Endothelial cell of coronary artery (primary cell): Measurements from ENCODE around the gene CAPS2. TPM values are rescaled to one million over a fixed set of nuclear protein-coding genes. Genes with fewer than 3 reads are reported as not detected.

ENCODE experiments used
- total RNA-seq: library from RNA; depleted of rRNA; stranded (reverse); fragments of >200 nt; gene quantifications from 2 replicates; pipeline ENCODE4 v1.2.3, GENCODE V29; 2014

Gene CAPS2
- 2.5 and 3.5 TPM in 2 replicates for total RNA-seq

DNA sequence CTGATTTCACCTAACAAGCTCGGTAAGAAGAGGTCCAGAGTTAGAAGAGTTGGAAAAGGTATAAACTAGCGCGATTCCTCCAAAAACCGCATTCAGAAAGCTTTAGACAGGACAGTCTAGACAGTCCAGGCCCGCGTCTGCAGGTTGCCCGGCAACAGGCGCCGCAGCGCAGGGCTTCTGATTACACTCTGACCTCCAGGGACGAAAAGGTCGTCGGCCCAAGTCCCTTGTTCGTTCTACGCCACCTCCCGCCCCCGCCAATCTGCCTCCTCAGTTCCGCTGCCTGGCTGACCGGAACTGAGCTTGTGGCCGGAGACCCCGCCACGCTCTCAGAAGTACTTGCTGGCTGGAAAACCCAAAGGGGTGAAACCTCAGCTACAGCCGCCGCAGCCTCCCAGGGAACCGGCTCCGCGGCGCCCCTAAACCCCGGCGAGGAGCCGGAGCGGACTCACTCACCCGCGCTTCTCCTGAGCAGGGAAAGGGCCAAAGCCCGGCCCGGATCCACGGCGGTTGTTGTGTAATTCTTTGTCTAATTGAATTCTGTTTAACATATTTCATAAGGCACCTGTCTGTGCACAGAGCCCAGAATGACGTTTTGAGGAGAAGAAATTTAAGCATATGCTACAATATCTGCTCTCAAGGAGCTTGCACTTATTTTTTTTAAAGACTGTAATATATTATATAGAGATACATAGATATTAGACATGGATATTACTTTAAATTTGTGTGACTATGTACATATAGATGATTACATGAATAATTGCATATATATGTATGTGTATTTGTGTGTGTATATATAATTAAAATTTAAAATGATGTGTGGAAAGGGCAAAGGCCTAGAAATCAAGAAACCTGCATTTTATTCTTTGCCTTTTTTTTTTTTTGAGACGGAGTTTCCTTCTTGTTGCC is at the start of gene CAPS2:
CAPS2 (minus strand) TSS at position 407 of the 909 bp plus-strand sequence. CDS start 3,826 bp downstream, outside the sequence.

DNA sequence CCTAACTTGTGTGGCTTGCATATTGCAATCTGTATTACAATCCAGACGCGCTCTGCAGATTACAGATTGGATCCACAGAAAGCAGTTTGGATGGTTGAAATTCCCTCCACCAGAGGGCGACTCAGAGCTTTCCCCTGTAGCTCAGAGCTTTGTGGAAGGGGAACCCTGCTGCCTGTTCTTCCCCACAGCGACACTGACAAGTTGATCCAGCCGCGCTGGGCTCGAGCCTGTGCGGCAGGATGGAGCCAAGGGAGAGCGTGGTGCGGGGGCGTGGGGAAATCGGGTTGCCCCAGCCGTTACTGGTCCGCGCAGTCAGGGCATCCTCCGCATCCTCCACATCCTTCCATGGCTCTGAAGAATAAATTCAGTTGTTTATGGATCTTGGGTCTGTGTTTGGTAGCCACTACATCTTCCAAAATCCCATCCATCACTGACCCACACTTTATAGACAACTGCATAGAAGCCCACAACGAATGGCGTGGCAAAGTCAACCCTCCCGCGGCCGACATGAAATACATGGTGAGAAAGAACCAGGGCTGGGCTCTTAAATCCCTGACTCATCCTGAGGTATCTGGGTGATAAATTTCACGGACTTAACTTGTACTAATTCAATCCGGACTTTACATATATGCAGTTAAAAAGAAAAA is 4.4 kb upstream of the CAPS2 start, which contains the start of gene GLIPR1L1:
GLIPR1L1 (plus strand) TSS at position 287 of the 647 bp plus-strand sequence; CDS start at position 346, 59 bp downstream.

Other genes starting within 250 kb of the CAPS2 start
- not detected in 2 replicates for gene KCNC2, start 120.5 kb downstream of the CAPS2 start, total RNA-seq
- not detected in 2 replicates for gene GLIPR1L1, start 4.3 kb upstream of the CAPS2 start, total RNA-seq
- 0.18 and 0.56 TPM in 2 replicates for gene GLIPR1L2, start 60.8 kb upstream of the CAPS2 start, total RNA-seq
- gene GLIPR1, start 150.4 kb upstream of the CAPS2 start, total RNA-seq, result 46.3 and 50.5 TPM in 2 replicates
- 27.7 and 28.8 TPM in 2 replicates for gene KRR1, start 181.3 kb upstream of the CAPS2 start, total RNA-seq